Muscle layer of colon (tissue), 2 donors: Measurements from ENCODE around the gene TMPRSS2.

Experiments
- H3K27ac ChIP-seq: one replicate; pipeline ENCODE4 v1.7.0; 2013; ENCODE audit warnings: low read depth, mild to moderate bottlenecking, low read length, moderate library complexity
- H3K27me3 ChIP-seq, 2 donors: one replicate each; pipeline ENCODE4 v1.7.0; 2013; ENCODE audit warnings: low read length in 2 of 2, mild to moderate bottlenecking in 2 of 2; ENCODE audit not compliant: insufficient read depth in 2 of 2, control insufficient read depth in 1 of 2
- H3K36me3 ChIP-seq: one replicate; pipeline ENCODE4 v1.7.0; 2013; ENCODE audit warnings: mild to moderate bottlenecking, low read length; ENCODE audit not compliant: insufficient read depth
- H3K4me1 ChIP-seq: one replicate; pipeline ENCODE4 v1.7.0; 2013; ENCODE audit warnings: mild to moderate bottlenecking, low read length; ENCODE audit not compliant: insufficient read depth
- H3K4me3 ChIP-seq, 2 donors: one replicate each; pipeline ENCODE4 v1.7.0; 2013; ENCODE audit warnings: low read length in 2 of 2, low read depth in 1 of 2, mild to moderate bottlenecking in 1 of 2, moderate library complexity in 1 of 2
- H3K9ac ChIP-seq: one replicate; pipeline ENCODE4 v1.7.0; 2013; ENCODE audit warnings: low read length
- H3K9me3 ChIP-seq: one replicate; pipeline ENCODE4 v1.7.0; 2013; ENCODE audit warnings: mild to moderate bottlenecking, low read length
- donor health status: abdominal sarcoma.
- donor health status: Adenocarcinoma of cecum.

The TMPRSS2 gene

DNA sequence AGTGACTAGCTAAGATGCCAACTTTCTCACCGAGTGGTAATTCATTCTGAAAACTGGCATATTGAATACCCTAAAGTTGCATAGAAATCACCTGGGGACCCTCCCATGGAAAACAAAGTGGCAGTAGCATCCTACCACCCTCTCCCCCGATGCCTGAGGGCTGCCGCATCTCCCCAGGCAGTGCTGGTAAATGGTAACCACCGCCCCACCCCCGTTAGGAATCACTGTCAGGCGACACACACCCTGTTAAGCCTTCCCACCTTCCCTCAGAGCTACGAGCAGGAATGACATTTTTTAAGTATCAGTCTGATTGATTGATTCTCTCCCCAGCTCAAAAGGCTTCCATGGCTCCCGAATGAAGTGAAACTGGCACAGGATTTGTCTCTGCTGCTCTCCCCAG, 28.3 kb downstream of the TMPRSS2 start:
- Histone ChIP-seq H3K27me3 (peaks cover 0 to 4% of the 10 kb centered on the region in 2 donors), H3K9ac (no peak overlapping the region), H3K4me1 (no peaks in the 10 kb centered on the region), H3K27ac (no peak overlapping the region), H3K4me3 (no peak overlapping the region), H3K36me3 (no peaks in the 10 kb centered on the region), H3K9me3 (no peaks in the 10 kb centered on the region)

DNA sequence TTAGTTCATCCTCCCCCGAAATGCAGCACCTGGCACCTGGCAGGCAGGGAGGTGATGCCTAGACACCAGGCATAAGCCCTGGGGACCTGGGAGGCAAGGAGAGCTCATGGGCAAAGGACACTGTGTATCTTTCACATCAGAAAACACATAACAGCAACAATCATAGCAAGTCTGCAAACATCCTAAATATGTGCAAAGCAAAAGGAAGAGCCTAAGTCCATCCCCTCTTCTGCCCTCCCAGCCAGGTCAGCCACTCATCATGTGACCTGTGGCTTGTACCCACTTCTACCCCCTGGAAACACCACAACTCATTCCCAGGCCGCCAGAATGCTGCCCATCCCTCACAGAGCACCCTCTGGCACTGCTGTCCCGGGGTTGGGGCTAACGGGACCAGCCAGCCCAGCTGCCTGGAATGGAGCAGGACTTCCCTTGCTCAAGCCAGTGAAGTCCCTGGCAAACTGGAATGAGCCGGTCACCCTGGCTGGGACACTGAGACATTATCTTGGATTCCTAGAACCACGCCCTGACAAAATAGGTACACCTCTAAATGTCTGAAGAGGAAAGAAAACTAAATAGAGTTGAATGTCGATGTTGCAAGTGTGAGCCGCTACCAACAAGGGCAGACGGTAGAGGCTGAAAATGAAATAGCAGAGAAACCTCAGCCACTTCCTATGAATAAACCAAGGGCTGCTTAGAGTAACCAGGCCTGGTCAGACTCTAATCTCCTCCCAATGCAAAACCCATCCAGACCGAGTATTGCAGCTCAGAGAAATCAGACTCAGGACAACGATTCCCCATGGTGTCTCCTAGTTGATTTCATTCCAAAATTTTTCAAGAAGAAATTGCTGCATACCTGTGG, 29.4 kb downstream of the TMPRSS2 start:
- Histone ChIP-seq H3K9ac (no peak overlapping the region), H3K4me1 (no peaks in the 10 kb centered on the region), H3K27ac (no peak overlapping the region), H3K36me3 (no peaks in the 10 kb centered on the region), H3K9me3 (no peaks in the 10 kb centered on the region), H3K27me3 (peaks cover 0 to 5% of the 10 kb centered on the region in 2 donors), H3K4me3 (no peak overlapping the region)

DNA sequence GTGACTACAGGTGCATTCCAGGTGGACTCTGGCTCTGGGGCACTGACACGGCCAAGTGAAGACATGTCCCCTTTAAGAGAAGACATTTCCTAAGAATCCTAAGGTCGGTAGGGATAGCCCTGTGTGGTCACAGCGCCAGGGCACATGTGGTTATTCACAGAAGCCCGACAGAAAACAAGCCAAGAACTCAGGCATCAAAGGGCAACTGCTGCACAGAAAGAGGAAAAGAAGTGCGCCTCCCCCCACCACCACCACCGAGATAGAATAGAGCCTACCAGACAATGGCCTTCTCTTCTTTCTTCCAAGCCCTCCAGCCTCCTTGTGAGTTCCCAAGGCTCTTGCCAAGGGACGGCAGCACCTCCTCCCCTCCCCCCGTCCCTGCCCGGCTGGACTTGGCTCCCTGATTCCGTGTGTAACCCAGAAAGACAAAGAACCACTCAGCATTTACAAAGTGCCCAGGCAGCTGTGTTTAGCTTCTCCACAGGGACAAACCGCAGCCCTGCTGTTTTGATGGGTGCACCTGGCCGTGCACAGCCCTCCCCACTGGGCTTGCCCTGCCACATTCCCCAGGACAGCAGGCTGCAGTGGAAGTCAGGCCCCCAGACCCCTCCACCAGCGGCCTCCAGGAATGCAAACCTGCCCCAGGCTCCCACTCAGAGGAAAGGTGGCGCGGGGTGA, 30.2 kb downstream of the TMPRSS2 start:
- Histone ChIP-seq H3K9ac (no peak overlapping the region), H3K9me3 (no peaks in the 10 kb centered on the region), H3K4me3 (no peak overlapping the region), H3K27ac (no peak overlapping the region), H3K4me1 (no peaks in the 10 kb centered on the region), H3K36me3 (no peaks in the 10 kb centered on the region), H3K27me3 (peaks cover 0 to 9% of the 10 kb centered on the region in 2 donors)

DNA sequence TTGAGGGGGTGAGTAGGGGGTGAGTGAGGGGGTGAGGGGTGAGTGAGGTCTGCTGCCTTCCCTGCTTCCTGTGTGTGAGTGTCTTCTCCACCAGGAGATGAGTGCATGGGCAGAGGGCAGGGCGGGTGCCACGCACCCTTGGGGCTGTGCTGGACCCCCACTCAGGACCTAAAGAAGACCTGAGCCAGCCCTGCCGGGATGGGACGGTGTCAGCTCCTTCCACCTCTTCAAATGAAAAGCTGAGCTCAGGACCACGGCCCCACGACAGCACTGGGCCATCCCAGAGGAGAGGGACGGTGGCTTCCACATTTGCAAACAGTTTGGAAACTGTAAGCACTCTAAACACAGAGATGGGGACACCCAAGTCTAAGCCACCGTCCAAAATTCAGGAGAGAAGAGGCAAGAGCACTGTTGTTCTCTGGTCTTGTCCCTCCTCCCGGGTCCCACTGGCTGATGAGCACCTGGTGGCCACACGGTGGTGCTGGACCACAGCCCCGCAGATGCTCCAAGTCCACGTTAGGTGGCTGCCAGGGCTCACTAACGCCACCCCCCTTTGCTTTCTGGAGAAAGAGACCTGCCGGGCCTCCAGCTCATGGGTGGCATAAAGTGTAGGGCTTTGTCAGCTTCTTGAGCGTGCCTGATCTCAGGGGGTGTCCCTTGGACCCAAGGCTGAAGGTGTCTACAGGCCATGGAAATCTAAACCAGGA, 32.1 kb downstream of the TMPRSS2 start:
- no peaks in the 10 kb centered on the region for H3K4me1 ChIP-seq
- H3K4me3 ChIP-seq: no peak overlapping the region
- H3K27ac ChIP-seq: no peak overlapping the region
- no peaks in the 10 kb centered on the region for H3K9me3 ChIP-seq
- H3K9ac ChIP-seq: no peak overlapping the region
- H3K36me3 ChIP-seq: no peaks in the 10 kb centered on the region
- peaks cover 0 to 9% of the 10 kb centered on the region in 2 donors for H3K27me3 ChIP-seq

DNA sequence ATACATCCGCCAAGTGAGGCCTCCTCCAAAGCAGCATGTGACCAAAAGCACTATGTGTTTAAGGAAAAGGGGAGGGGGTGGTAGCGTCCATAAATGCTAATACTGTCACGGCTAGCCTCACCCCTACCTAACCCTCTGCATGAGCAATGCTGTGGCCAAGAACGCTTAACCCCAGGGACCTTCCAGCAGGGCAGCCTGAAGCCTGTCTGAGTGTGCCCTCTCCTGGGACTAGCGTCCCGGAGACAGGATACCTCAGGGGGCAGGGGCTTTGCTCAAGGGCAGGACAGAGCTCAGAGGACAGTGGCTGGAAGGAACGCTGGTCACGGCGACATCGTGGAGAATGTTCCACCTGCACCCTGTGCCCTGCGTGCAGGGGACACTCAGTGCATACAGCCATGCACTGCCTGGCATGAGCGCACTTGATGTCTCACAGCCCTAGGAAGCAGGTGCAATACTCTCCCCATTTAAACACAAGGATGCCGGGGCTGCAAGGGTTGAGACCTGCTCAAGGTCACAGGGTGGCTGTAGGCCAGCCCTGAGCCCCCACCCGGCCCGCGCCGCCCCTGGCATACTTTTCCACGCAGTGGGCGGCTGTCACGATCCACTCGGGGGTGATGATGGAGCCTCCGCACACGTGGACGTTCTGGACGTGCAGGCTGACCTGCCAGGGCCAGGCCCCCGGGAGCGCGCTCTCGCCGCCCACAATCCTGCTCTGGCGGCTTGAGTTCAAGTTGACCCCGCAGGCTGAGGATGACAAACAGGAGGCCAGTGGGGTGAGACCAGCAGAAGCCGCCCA, 35.0 kb downstream of the TMPRSS2 start:
- no peak overlapping the region for H3K4me3 ChIP-seq
- H3K27me3 ChIP-seq: peaks cover 0 to 5% of the 10 kb centered on the region in 2 donors
- no peaks in the 10 kb centered on the region for H3K36me3 ChIP-seq
- H3K4me1 ChIP-seq: no peaks in the 10 kb centered on the region
- no peaks in the 10 kb centered on the region for H3K9me3 ChIP-seq
- H3K27ac ChIP-seq: no peak overlapping the region
- H3K9ac ChIP-seq: no peak overlapping the region

DNA sequence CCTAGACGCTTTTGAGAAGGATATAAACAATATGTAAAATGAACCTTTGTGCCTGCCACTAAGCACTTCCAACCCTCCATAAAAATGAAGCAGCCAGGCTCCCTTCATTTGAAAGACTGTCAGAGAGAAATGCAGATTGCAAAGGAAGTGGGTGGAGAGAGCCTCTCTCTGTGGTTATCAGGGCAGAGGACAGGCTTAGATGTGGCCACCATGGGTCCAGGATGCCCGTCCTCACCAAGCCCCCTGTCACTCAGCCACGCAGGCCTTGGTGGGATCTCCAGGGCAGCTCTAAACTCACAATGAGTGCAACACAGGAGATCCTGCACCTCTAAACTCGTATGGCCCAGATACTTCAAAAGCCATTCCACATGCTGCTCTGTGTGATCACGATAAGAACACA, 37.9 kb downstream of the TMPRSS2 start:
- H3K27ac ChIP-seq: no peak overlapping the region
- H3K27me3 ChIP-seq: peaks cover 0 to 5% of the 10 kb centered on the region in 2 donors
- no peak overlapping the region for H3K9ac ChIP-seq
- peaks cover 6% of the 10 kb centered on the region for H3K4me1 ChIP-seq
- no peaks in the 10 kb centered on the region for H3K9me3 ChIP-seq
- H3K36me3 ChIP-seq: no peaks in the 10 kb centered on the region
- no peak overlapping the region for H3K4me3 ChIP-seq

DNA sequence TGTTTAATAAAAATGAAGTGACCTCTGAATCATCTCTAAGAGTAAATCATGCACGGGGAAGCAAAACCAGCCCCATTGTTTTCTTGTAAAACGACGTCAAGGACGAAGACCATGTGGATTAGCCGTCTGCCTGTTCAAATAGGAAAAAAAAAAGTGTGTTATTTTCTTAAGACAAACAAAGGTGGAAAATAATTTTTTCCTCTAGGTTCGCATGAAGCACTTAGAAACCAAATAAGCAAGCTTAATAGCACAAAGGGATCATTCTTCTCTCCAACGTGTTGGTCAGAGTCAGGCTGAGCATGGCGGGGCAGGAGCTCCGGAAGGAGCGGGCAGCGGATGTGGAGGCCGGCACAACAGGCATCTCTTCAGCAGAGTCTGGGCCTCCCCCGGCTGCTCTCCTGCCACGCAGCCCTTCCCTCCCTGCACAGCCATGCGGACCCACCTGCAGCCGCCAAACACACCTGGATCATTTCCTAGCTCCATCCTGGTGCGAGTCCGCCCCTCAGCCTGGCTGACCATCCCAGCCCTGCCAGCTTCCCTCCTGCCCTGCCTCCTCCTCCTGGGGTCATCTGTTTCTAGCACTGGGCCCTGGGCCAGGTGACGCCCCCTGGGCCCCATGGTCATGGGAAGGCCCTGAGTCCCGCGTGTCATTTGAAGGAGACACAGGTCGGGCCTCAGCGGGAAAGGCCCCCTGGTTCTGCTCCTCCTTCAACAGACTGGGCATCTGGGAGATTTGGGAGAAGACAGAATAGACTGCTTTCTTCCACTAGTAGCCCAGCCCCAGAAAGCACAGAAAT, 41.7 kb downstream of the TMPRSS2 start:
- H3K27ac ChIP-seq: no peak overlapping the region
- no peaks in the 10 kb centered on the region for H3K27me3 ChIP-seq
- no peaks in the 10 kb centered on the region for H3K36me3 ChIP-seq

DNA sequence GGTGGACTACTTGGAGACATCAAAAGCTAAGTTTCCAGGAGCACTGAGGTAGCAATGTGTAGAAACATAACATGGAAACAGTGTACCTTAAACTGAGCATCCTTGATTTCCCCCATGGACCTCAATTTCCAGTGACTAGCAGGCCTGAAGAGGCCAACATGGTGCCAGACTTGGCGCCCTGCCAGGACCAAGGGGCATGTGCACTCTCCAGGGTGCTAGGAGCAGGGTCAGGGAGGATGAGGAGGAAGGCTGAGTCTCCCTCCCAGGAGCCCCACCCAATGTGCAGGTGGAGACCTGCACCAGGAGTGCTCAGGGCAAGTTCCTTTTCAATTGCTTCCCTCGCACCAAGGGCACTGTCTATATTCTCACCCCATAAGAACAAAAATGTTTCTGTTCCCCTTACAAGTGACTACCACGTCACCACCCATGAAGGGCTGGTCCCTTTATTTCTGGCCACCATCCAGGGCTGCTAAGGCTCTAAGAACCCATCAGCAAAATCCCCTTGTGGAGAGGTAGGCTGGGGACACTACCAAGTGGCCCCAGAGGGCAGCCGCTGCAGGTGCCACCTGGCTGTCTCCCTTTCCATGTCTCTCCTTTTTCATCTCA, 42.7 kb downstream of the TMPRSS2 start:
- Histone ChIP-seq H3K4me1 (peaks cover 6% of the 10 kb centered on the region), H3K27ac (no peak overlapping the region), H3K4me3 (no peak overlapping the region), H3K9ac (no peak overlapping the region), H3K27me3 (no peaks in the 10 kb centered on the region), H3K36me3 (no peaks in the 10 kb centered on the region), H3K9me3 (no peaks in the 10 kb centered on the region)

More for the DNA sequence above, 41.7 kb downstream of the TMPRSS2 start:
- Histone ChIP-seq H3K4me1 (peaks cover 6% of the 10 kb centered on the region), H3K9ac (no peak overlapping the region), H3K4me3 (no peak overlapping the region), H3K9me3 (no peaks in the 10 kb centered on the region)

DNA sequence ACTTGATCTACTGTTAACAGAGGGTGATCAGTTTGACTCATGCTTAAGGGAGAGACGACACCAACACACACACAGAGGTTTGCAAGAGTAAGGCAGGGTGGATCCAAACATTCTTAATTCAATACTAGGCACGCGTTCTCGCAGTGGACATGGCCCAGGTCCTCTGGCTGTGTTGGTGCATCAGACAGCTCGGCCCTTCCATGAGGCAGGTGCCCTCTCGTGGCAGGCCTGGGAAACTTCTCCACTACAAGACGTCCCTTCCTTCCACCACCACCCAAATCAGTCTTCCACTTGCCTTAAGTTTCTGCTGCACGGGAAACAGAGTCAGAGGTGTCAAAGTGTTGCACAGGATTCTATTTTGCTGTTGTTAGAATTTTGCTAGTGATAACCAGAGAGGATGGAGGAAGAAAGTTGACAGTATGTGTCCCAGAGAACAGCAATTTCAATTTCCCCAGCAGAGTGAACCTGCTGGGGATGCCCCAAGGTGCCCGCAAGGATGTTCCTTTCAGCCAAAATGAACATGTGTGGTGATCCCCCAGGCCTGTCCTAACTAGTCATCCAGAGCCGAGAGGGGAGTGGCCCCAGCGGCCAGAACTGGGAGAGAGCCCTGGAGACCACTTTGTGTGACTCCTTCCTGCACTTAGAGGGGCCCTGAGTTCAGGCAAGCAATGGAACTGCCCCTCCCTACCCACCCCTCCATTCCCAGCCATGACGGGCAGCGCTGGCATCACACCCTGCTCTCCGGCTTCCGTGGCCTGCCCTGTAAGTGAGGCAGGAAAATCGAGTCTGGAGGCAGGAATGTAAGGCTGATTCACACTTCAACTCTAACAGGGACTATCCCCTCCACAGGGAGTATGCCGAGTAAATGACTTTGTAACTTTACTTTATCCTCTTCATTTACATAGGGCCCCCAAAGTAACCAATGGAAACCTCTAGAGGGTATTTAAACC, 47.1 kb downstream of the TMPRSS2 start:
- H3K27me3 ChIP-seq: no peaks in the 10 kb centered on the region
- no peaks in the 10 kb centered on the region for H3K9me3 ChIP-seq
- H3K27ac ChIP-seq: no peak overlapping the region
- no peak overlapping the region for H3K9ac ChIP-seq
- no peak overlapping the region for H3K4me3 ChIP-seq
- H3K4me1 ChIP-seq: no peaks in the 10 kb centered on the region
- H3K36me3 ChIP-seq: peaks cover 11% of the 10 kb centered on the region
